Parathyroid adenoma (tissue), 2 donors: Measurements from ENCODE around the gene PAX6.

Experiments used
- H2AFZ ChIP-seq: fragments of 300-600 bp; sonication (generic); one replicate; pipeline ENCODE4 v1.7.0; 2017; ENCODE audit warnings: antibody characterized with exemption, mild to moderate bottlenecking
- H3K27ac ChIP-seq: fragments of 300-600 bp; sonication (generic); one replicate; pipeline ENCODE4 v1.7.0; 2017
- H3K27me3 ChIP-seq: fragments of 300-600 bp; sonication (generic); one replicate; pipeline ENCODE4 v1.7.0; 2017; ENCODE audit warnings: low read length; ENCODE audit not compliant: control insufficient read depth, insufficient read depth
- H3K36me3 ChIP-seq: fragments of 300-600 bp; sonication (generic); one replicate; pipeline ENCODE4 v1.7.0; 2017; ENCODE audit warnings: low read length; ENCODE audit not compliant: control insufficient read depth, insufficient read depth
- H3K4me1 ChIP-seq: fragments of 300-600 bp; sonication (generic); one replicate; pipeline ENCODE4 v1.7.0; 2017; ENCODE audit warnings: control low read depth
- H3K4me2 ChIP-seq: fragments of 300-600 bp; sonication (generic); one replicate; pipeline ENCODE4 v1.7.0; 2017; ENCODE audit warnings: low read length
- H3K4me3 ChIP-seq: fragments of 300-600 bp; sonication (generic); one replicate; pipeline ENCODE4 v1.7.0; 2017; ENCODE audit warnings: low read depth, low read length
- H3K79me2 ChIP-seq: fragments of 300-600 bp; sonication (generic); one replicate; pipeline ENCODE4 v1.7.0; 2017; ENCODE audit warnings: control low read depth
- H3K9ac ChIP-seq: fragments of 300-600 bp; sonication (generic); one replicate; pipeline ENCODE4 v1.7.0; 2017; ENCODE audit warnings: mild to moderate bottlenecking
- H3K9me3 ChIP-seq: fragments of 300-600 bp; sonication (generic); one replicate; pipeline ENCODE4 v1.7.0; 2017; ENCODE audit warnings: low read length; ENCODE audit not compliant: control insufficient read depth
- TF ChIP-seq, protein P1 (sequence below): fragments of 300-600 bp; sonication (generic); IDR thresholded peaks from one replicate; pipeline ENCODE4 v1.7.0; 2017; ENCODE audit warnings: antibody characterized with exemption, mild to moderate bottlenecking
- donor health status: primary hyperparathyroidism.

PAX6 gene

DNA sequence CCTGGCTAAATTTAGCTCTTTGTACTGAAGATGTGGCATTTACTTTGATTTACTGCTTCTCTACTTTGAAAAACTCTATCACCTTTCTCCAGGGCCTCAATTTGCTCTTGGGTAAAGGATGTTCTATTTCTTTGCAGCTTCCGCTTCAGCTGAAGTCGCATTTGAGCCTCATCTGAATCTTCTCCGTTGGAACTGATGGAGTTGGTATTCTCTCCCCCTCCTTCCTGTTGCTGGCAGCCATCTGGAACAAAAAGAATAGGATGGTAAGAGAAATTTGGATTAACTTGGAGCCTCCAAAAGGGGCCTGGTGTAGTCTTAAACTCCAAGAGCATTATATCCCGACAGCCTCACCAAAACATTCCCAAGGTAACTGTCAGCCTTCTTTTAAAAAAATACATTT is 16.6 kb downstream of the PAX6 start:
- Histone ChIP-seq H3K4me3 (no peak overlapping the region), H3K9ac (no peak overlapping the region), H3K36me3 (no peaks in the 10 kb centered on the region), H3K9me3 (no peaks in the 10 kb centered on the region), H3K4me1 (no peaks in the 10 kb centered on the region), H3K27me3 (no peaks in the 10 kb centered on the region), H3K79me2 (no peaks in the 10 kb centered on the region), H3K4me2 (no peak overlapping the region), H2AFZ (no peak overlapping the region), H3K27ac (no peak overlapping the region)
- TF ChIP-seq, protein P1, sequence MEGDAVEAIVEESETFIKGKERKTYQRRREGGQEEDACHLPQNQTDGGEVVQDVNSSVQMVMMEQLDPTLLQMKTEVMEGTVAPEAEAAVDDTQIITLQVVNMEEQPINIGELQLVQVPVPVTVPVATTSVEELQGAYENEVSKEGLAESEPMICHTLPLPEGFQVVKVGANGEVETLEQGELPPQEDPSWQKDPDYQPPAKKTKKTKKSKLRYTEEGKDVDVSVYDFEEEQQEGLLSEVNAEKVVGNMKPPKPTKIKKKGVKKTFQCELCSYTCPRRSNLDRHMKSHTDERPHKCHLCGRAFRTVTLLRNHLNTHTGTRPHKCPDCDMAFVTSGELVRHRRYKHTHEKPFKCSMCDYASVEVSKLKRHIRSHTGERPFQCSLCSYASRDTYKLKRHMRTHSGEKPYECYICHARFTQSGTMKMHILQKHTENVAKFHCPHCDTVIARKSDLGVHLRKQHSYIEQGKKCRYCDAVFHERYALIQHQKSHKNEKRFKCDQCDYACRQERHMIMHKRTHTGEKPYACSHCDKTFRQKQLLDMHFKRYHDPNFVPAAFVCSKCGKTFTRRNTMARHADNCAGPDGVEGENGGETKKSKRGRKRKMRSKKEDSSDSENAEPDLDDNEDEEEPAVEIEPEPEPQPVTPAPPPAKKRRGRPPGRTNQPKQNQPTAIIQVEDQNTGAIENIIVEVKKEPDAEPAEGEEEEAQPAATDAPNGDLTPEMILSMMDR, result no peak

DNA sequence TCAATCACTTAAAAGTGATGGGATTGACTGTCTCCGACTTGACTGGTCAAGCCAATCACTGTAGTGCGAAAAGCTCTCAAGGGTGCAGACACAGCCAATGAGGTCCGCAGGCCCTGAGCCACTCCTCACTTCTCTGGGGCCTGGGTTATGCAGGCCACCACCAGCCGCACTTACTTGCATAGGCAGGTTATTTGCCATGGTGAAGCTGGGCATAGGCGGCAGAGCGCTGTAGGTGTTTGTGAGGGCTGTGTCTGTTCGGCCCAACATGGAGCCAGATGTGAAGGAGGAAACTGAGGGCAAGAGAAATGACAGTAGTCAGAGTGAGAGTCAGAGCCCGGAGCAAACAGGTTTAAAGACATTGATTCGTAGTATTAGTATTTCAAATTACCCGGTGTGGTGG is 17.9 kb downstream of the PAX6 start:
- no peak overlapping the region for H3K9ac ChIP-seq
- no peak overlapping the region for H3K4me2 ChIP-seq
- no peaks in the 10 kb centered on the region for H3K27me3 ChIP-seq
- H3K9me3 ChIP-seq, result no peaks in the 10 kb centered on the region
- no peak overlapping the region for H3K4me3 ChIP-seq
- H3K27ac ChIP-seq, result no peak overlapping the region
- TF ChIP-seq, protein P1, result no peak
- H2AFZ ChIP-seq, result no peak overlapping the region
- H3K79me2 ChIP-seq, result no peaks in the 10 kb centered on the region
- H3K36me3 ChIP-seq, result no peaks in the 10 kb centered on the region
- H3K4me1 ChIP-seq, result no peaks in the 10 kb centered on the region

DNA sequence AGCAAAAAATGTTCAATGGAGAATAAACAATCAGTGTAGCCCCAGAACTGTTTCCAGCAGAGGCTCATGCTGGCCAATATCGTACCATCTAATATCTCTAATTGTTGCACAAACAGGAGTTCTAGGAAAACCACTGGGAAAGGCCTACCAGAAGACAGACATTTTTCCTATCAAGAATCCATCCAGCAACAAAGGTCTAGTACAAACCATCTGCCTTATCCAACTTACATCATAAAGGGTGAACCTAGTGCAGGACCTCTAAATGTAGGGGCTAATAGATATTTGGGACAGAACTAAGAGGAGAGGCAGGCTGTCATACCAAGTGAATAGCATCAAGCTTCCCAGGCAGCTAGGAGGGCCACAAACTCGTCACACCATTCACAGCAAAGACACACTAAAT is 18.7 kb downstream of the PAX6 start:
- Histone ChIP-seq H3K4me2 (no peak overlapping the region), H3K79me2 (no peaks in the 10 kb centered on the region)
- TF ChIP-seq, protein P1, result no peak

DNA sequence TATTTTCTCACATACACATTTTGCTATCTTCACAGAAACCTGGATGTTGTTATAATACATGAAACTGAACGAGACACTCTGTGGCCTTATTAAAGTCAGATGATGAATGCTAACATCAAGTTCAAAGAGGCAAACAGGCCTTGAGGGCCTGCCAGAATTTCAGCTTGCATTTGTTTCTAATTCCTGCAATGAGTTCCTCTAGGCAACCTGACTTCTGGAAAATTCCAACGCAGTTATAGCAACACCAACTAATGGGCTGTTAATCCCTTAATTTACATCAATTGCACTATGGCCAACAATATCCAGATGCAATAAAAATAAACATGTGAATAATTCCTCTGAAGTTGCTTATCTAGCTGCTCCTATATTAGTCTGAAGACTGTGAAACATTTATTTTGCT is 19.1 kb downstream of the PAX6 start:
- H3K4me2 ChIP-seq, result no peak overlapping the region
- H3K9ac ChIP-seq, result no peak overlapping the region
- no peaks in the 10 kb centered on the region for H3K79me2 ChIP-seq
- no peaks in the 10 kb centered on the region for H3K9me3 ChIP-seq
- H3K4me3 ChIP-seq, result no peak overlapping the region
- no peaks in the 10 kb centered on the region for H3K4me1 ChIP-seq
- H2AFZ ChIP-seq, result no peak overlapping the region
- TF ChIP-seq, protein P1, result no peak
- no peaks in the 10 kb centered on the region for H3K27me3 ChIP-seq
- H3K27ac ChIP-seq, result no peak overlapping the region
- no peaks in the 10 kb centered on the region for H3K36me3 ChIP-seq

More for the DNA sequence above, 18.7 kb downstream of the PAX6 start:
- Histone ChIP-seq H3K9me3 (no peaks in the 10 kb centered on the region), H3K27ac (no peak overlapping the region), H3K4me1 (no peaks in the 10 kb centered on the region), H2AFZ (no peak overlapping the region), H3K9ac (no peak overlapping the region), H3K27me3 (no peaks in the 10 kb centered on the region), H3K4me3 (no peak overlapping the region), H3K36me3 (no peaks in the 10 kb centered on the region)

DNA sequence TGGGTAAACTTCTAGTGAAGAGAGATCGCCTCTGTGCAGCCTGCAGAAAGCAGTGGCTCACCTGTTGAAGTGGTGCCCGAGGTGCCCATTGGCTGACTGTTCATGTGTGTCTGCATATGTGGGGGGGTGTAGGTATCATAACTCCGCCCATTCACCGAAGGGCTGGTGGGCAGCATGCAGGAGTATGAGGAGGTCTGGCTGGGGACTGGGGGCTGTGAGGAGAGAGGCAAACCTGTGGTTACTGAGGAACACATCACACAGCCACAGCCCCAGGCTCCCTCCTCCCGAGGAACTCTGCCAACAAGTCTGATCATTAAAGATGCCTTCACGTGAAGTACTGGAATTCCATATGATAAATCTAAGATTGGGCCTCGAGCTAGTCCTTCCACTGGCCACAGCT is 20.5 kb downstream of the PAX6 start:
- H2AFZ ChIP-seq, result no peak overlapping the region
- H3K9ac ChIP-seq, result no peak overlapping the region
- no peaks in the 10 kb centered on the region for H3K79me2 ChIP-seq
- no peak overlapping the region for H3K27ac ChIP-seq
- TF ChIP-seq, protein P1, result no peak
- H3K4me3 ChIP-seq, result no peak overlapping the region
- H3K4me2 ChIP-seq, result no peak overlapping the region
- no peaks in the 10 kb centered on the region for H3K4me1 ChIP-seq
- H3K36me3 ChIP-seq, result no peaks in the 10 kb centered on the region
- H3K27me3 ChIP-seq, result no peaks in the 10 kb centered on the region
- H3K9me3 ChIP-seq, result no peaks in the 10 kb centered on the region
